ENCODE data around the gene PSKH1. TPM values are rescaled to one million over a fixed set of nuclear protein-coding genes. Genes with fewer than 3 reads are reported as not detected.

The PSKH1 gene
- polyA plus RNA-seq, 1 donor (not counting 4 experiments of a cell fraction or from before 2014, with no cell fraction given), result 10.7 TPM

DNA sequence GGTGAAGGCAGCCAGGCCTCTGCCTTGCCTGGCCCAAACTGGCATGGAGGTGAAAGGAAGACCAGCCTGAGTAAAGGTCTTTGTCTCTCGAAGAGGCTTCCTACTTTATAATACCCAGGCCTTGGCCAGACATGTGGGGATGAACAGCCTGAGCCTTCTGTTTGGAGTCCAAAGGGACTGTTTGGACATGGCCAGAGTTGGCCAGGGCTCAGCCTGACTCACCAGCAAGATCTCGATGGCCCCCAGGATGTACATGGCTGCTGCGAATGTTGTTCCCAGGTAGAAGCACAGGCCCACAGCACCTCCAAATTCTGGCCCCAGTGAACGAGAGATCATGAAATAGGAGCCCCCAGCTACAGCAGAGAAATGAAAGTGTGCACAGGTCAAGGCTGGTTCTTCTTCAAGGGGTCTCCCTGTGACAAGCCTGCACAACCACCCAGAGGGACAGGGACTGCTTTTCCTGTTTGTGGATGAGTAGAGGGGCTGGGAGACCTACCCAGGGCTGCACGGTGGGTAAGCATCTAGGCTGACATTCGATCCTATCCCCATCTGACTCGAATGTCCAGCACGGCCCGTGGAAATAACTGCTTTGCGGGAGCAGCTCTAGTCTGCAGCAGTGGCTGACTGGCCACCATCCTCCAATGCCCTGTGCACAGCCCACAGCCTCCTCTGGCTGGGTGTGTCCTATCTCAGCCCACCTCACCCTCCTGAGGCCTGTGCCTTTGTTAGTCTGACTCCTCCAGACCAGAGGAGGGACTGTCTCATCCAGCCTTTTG is 61.6 kb downstream of the PSKH1 start:
- TF ChIP-seq EZH2 (IDR thresholded peaks at IDR 0.05; ENCODE audit: low read length), result no peak
- TF ChIP-seq, protein P1, sequence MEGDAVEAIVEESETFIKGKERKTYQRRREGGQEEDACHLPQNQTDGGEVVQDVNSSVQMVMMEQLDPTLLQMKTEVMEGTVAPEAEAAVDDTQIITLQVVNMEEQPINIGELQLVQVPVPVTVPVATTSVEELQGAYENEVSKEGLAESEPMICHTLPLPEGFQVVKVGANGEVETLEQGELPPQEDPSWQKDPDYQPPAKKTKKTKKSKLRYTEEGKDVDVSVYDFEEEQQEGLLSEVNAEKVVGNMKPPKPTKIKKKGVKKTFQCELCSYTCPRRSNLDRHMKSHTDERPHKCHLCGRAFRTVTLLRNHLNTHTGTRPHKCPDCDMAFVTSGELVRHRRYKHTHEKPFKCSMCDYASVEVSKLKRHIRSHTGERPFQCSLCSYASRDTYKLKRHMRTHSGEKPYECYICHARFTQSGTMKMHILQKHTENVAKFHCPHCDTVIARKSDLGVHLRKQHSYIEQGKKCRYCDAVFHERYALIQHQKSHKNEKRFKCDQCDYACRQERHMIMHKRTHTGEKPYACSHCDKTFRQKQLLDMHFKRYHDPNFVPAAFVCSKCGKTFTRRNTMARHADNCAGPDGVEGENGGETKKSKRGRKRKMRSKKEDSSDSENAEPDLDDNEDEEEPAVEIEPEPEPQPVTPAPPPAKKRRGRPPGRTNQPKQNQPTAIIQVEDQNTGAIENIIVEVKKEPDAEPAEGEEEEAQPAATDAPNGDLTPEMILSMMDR (optimal IDR thresholded peaks at IDR 0.05 in 1 of 3, IDR thresholded peaks at IDR 0.05 in 1 of 3, conservative IDR thresholded peaks at IDR 0.05 in 1 of 3; ENCODE audit: extremely low read depth in 1 of 3, insufficient read depth in 2 of 3, low read length in 3 of 3), result no peak
- no peak for DNase-seq (ENCODE audit: low read depth, low spot score)
- Histone ChIP-seq H3K4me2 (ENCODE audit: control insufficient read depth, extremely low read depth, insufficient read depth, low read depth, low read length) (no peak overlapping the region), H3K36me3 (ENCODE audit: control insufficient read depth in 2 of 2, extremely low read depth in 1 of 2, insufficient read depth in 2 of 2, low read length in 2 of 2) (peaks cover 59 to 67% of the 10 kb centered on the region in 2 experiments), H3K4me3 (ENCODE audit: control insufficient read depth in 2 of 3, extremely low read depth in 1 of 3, insufficient read depth in 2 of 3, low read depth in 1 of 3, low read length in 3 of 3) (no peak overlapping the region), H3K9me1 (ENCODE audit: control insufficient read depth, extremely low read depth, insufficient read depth, low read length) (peaks cover 2% of the 10 kb centered on the region), H3K79me2 (ENCODE audit: control insufficient read depth, insufficient read depth, low read length) (peaks cover 22% of the 10 kb centered on the region), H3K9ac (ENCODE audit: control insufficient read depth, extremely low read depth, insufficient read depth, low read length) (no peak overlapping the region), H3K9me3 (ENCODE audit: control insufficient read depth, low read depth, low read length) (no peaks in the 10 kb centered on the region), H3K4me1 (ENCODE audit: control insufficient read depth, extremely low read depth, insufficient read depth, low read length) (peaks cover 4% of the 10 kb centered on the region), H2AFZ (ENCODE audit: control insufficient read depth, low read length) (no peak overlapping the region), H3K27me3 (ENCODE audit: control insufficient read depth, extremely low read depth, insufficient read depth, low read length) (no peaks in the 10 kb centered on the region), H3K27ac (ENCODE audit: control insufficient read depth, insufficient read depth, low read length) (no peak overlapping the region), H4K20me1 (ENCODE audit: control insufficient read depth, extremely low read depth, insufficient read depth, low read length) (peaks cover 14% of the 10 kb centered on the region)
- FAIRE-seq, result no peak
- dilution Hi-C loops (cut with MboI; ENCODE audit: extremely low pct_ligation_motif_present, low sequenced_read_pairs), result no loop called here

DNA sequence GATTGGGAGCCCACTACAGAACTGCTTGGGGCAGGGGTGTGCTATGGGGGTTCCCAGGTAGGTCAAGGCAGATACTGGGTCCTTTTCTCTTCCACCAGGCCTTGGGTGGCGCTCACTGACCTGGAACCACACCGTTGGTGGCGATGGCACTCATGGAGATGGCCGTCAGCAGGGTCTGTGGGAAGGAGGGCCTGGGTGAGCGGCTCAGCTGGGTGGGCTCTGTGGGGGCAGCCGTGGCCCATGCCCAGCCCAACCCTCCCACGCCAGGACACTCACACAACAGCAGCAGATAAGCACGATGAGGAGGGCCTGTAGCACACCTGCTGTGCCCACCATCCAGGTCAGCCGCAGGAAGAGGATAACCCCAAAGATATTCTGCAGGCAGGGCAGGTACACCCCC is 64.6 kb downstream of the PSKH1 start:
- Histone ChIP-seq H3K36me3 (ENCODE audit: control insufficient read depth in 2 of 2, extremely low read depth in 1 of 2, insufficient read depth in 2 of 2, low read length in 2 of 2) (peaks cover 49 to 59% of the 10 kb centered on the region in 2 experiments), H3K9me3 (ENCODE audit: control insufficient read depth, low read depth, low read length) (no peaks in the 10 kb centered on the region), H3K27me3 (ENCODE audit: control insufficient read depth, extremely low read depth, insufficient read depth, low read length) (no peaks in the 10 kb centered on the region), H2AFZ (ENCODE audit: control insufficient read depth, low read length) (no peak overlapping the region), H3K4me1 (ENCODE audit: control insufficient read depth, extremely low read depth, insufficient read depth, low read length) (peaks cover 33% of the 10 kb centered on the region), H3K79me2 (ENCODE audit: control insufficient read depth, insufficient read depth, low read length) (peaks cover 24% of the 10 kb centered on the region), H3K27ac (ENCODE audit: control insufficient read depth, insufficient read depth, low read length) (no peak overlapping the region), H3K9ac (ENCODE audit: control insufficient read depth, extremely low read depth, insufficient read depth, low read length) (no peak overlapping the region), H4K20me1 (ENCODE audit: control insufficient read depth, extremely low read depth, insufficient read depth, low read length) (peaks cover 11% of the 10 kb centered on the region), H3K4me3 (ENCODE audit: control insufficient read depth in 2 of 3, extremely low read depth in 1 of 3, insufficient read depth in 2 of 3, low read depth in 1 of 3, low read length in 3 of 3) (no peak overlapping the region), H3K4me2 (ENCODE audit: control insufficient read depth, extremely low read depth, insufficient read depth, low read depth, low read length) (no peak overlapping the region), H3K9me1 (ENCODE audit: control insufficient read depth, extremely low read depth, insufficient read depth, low read length) (peaks cover 9% of the 10 kb centered on the region)
- dilution Hi-C loops (cut with MboI; ENCODE audit: extremely low pct_ligation_motif_present, low sequenced_read_pairs), result no loop called here
- TF ChIP-seq, protein P1 (optimal IDR thresholded peaks at IDR 0.05 in 1 of 3, IDR thresholded peaks at IDR 0.05 in 1 of 3, conservative IDR thresholded peaks at IDR 0.05 in 1 of 3; ENCODE audit: extremely low read depth in 1 of 3, insufficient read depth in 2 of 3, low read length in 3 of 3), result no peak
- no peak for TF ChIP-seq EZH2 (IDR thresholded peaks at IDR 0.05; ENCODE audit: low read length)
- FAIRE-seq, result no peak
- DNase-seq (ENCODE audit: low read depth, low spot score), result no peak

Measured in keratinocyte (primary cell).